ENCODE measurements around the gene EML6. TPM values are rescaled to one million over a fixed set of nuclear protein-coding genes. Genes with fewer than 3 reads are reported as not detected.

Gene EML6
- total RNA-seq, 1 experiment from 2014 or later, result 5.2 TPM

DNA sequence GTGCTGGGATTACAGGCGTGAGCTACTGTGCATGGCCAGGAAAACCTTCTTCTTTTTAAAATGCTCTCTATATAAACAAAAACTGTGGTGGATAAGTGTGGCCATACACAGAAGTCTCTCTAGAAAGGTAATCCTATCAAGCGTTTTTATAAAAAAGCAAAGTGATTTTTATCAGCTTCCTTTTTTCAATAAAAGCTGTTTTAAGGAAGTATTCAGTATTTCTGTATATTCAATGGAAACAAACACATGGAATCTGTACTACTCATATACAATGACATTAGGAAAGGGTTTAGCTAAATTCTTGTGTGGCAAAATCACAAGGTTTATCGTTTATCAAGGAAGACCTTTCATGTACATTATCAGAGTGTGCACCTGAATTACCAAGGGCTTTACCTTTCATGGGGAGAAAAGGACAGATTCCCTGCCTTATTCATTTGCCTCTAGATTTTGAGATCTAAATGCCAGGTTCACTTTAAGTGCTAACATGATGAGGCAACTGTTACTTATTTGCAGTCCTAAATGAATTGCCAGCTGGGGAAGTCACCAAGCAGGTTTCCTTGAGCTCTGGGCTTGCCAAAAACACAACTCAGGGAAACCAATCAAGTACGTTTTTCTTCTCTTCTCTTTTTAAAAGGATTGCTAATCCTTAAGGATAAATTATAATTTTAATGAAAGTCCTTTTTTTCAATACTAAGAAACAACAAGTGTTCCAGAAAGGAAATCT lies 256.0 kb downstream of the EML6 start:
- ChIA-PET POLR2A (no interaction called here), CTCF (interaction anchor here (0.6 to 1.7 kb wide), 3 partner anchors 28 to 498 kb away, joined by 3 to 7 read pairs (median 4); no protein-coding TSS in a partner anchor)
- H3K27ac Mint-ChIP-seq (ENCODE audit: unreplicated experiment), result no peak overlapping the region
- TF ChIP-seq, protein P1, sequence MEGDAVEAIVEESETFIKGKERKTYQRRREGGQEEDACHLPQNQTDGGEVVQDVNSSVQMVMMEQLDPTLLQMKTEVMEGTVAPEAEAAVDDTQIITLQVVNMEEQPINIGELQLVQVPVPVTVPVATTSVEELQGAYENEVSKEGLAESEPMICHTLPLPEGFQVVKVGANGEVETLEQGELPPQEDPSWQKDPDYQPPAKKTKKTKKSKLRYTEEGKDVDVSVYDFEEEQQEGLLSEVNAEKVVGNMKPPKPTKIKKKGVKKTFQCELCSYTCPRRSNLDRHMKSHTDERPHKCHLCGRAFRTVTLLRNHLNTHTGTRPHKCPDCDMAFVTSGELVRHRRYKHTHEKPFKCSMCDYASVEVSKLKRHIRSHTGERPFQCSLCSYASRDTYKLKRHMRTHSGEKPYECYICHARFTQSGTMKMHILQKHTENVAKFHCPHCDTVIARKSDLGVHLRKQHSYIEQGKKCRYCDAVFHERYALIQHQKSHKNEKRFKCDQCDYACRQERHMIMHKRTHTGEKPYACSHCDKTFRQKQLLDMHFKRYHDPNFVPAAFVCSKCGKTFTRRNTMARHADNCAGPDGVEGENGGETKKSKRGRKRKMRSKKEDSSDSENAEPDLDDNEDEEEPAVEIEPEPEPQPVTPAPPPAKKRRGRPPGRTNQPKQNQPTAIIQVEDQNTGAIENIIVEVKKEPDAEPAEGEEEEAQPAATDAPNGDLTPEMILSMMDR (IDR thresholded peaks at IDR 0.05; ENCODE audit: insufficient read depth in 1 of 2, low read depth in 1 of 2, low read length in 1 of 2, severe bottlenecking in 1 of 2, unreplicated experiment in 1 of 2), result no peak
- Histone ChIP-seq H3K9me3 (no peaks in the 10 kb centered on the region), H3K27me3 (replicated peaks; ENCODE audit: control insufficient read depth, insufficient read depth, low read length) (no peaks in the 10 kb centered on the region), H3K4me1 (no peaks in the 10 kb centered on the region), H3K36me3 (ENCODE audit: control insufficient read depth, insufficient read depth, low read length) (no peaks in the 10 kb centered on the region), H3K4me3 (ENCODE audit: low read depth, low read length) (no peak overlapping the region)
- intact Hi-C loops (cut with micrococcal nuclease; ENCODE audit: unreplicated experiment), result no loop called here
- BruUV-seq (replicated peaks), result no TSS peak
- H3K9me3 Mint-ChIP-seq (ENCODE audit: unreplicated experiment), result no peaks in the 10 kb centered on the region
- peaks cover 8% of the 10 kb centered on the region for H3K4me1 Mint-ChIP-seq (ENCODE audit: low read depth, unreplicated experiment)
- H3K4me3 Mint-ChIP-seq (ENCODE audit: unreplicated experiment), result no peak overlapping the region
- H3K36me3 Mint-ChIP-seq (ENCODE audit: insufficient read depth, unreplicated experiment), result peaks cover 58% of the 10 kb centered on the region
- H3K27me3 Mint-ChIP-seq (ENCODE audit: insufficient read depth, unreplicated experiment), result no peaks in the 10 kb centered on the region
- no peak for DNase-seq

DNA sequence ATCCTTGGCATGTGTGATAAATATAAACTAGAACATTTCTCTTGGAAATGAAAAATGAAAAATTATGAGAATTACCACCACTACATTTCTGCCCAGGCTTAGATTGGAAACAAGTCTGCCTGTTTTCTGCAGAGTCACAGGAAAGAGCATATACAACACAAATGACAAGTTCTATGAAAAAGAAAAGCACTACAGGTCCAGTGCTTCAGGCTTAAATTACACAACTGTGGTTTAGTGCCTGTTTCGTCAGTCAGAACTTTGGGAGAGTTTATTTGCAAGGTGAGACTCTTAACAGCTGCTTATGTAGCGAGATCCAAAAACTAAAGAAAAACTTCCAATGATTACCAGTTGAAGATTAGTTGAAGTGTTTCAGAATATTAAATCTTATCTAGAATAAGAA lies 257.9 kb downstream of the EML6 start:
- no peaks in the 10 kb centered on the region for H3K36me3 ChIP-seq (ENCODE audit: control insufficient read depth, insufficient read depth, low read length)
- ChIA-PET CTCF (no interaction called here), POLR2A (no interaction called here)
- no peaks in the 10 kb centered on the region for H3K4me1 ChIP-seq
- Mint-ChIP-seq H3K9me3 (ENCODE audit: unreplicated experiment) (no peaks in the 10 kb centered on the region), H3K27me3 (ENCODE audit: insufficient read depth, unreplicated experiment) (no peaks in the 10 kb centered on the region), H3K4me3 (ENCODE audit: unreplicated experiment) (no peak overlapping the region), H3K27ac (ENCODE audit: unreplicated experiment) (no peak overlapping the region), H3K4me1 (ENCODE audit: low read depth, unreplicated experiment) (peaks cover 8% of the 10 kb centered on the region), H3K36me3 (ENCODE audit: insufficient read depth, unreplicated experiment) (peaks cover 53% of the 10 kb centered on the region)
- no peak for DNase-seq
- no peak overlapping the region for H3K4me3 ChIP-seq (ENCODE audit: low read depth, low read length)
- TF ChIP-seq, protein P1 (IDR thresholded peaks at IDR 0.05; ENCODE audit: insufficient read depth in 1 of 2, low read depth in 1 of 2, low read length in 1 of 2, severe bottlenecking in 1 of 2, unreplicated experiment in 1 of 2), result no peak
- no TSS peak for BruUV-seq (replicated peaks)
- intact Hi-C loops (cut with micrococcal nuclease; ENCODE audit: unreplicated experiment), result no loop called here
- H3K9me3 ChIP-seq, result no peaks in the 10 kb centered on the region
- no peaks in the 10 kb centered on the region for H3K27me3 ChIP-seq (replicated peaks; ENCODE audit: control insufficient read depth, insufficient read depth, low read length)

DNA sequence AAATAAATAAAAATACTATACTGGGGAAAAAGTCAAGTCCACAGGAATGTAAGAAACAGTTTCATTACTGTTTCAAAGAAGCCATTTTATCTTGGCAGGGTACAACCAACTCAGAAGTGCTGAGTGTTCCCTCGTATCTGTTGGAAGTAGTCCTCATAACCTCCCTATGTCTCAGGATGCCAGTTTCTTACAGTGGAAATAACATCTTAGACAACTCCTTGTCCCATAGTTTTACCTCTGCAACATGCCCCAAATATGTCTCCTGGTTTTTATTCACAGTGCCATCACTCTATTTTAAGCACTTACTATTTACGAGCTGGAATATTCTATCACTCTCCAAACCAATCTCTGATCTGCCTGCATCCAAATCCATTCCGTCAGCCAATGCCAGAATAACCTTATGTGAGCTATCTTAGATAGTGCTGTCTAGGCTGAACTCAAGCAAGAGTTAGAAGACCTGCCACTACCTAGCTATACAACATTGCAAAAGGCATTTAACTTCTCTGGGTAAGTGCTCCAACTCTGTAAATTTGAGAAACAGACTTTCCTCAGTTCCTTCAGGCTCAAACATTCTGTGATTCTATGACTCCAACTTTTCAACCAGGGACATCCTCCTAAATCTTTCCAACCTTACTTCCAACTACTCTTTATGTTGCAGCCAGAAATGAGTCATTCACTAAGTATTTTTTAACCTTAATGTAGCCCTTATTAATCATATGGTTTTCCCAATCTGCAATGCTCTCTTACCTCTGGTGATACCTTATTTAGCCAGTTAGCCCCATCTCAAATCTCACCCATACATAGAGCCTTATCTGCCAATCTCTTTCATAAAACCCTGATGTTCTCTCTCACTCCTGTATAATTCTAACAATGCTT lies 260.1 kb downstream of the EML6 start:
- Histone ChIP-seq H3K4me3 (ENCODE audit: low read depth, low read length) (no peak overlapping the region), H3K9me3 (no peaks in the 10 kb centered on the region), H3K36me3 (ENCODE audit: control insufficient read depth, insufficient read depth, low read length) (no peaks in the 10 kb centered on the region), H3K4me1 (no peaks in the 10 kb centered on the region), H3K27me3 (replicated peaks; ENCODE audit: control insufficient read depth, insufficient read depth, low read length) (no peaks in the 10 kb centered on the region)
- TF ChIP-seq, protein P1 (IDR thresholded peaks at IDR 0.05; ENCODE audit: insufficient read depth in 1 of 2, low read depth in 1 of 2, low read length in 1 of 2, severe bottlenecking in 1 of 2, unreplicated experiment in 1 of 2), result no peak
- no peaks in the 10 kb centered on the region for H3K27me3 Mint-ChIP-seq (ENCODE audit: insufficient read depth, unreplicated experiment)
- H3K27ac Mint-ChIP-seq (ENCODE audit: unreplicated experiment), result no peak overlapping the region
- ChIA-PET POLR2A (no interaction called here), CTCF (no interaction called here)
- peaks cover 43% of the 10 kb centered on the region for H3K36me3 Mint-ChIP-seq (ENCODE audit: insufficient read depth, unreplicated experiment)
- H3K4me3 Mint-ChIP-seq (ENCODE audit: unreplicated experiment), result no peak overlapping the region
- intact Hi-C loops (cut with micrococcal nuclease; ENCODE audit: unreplicated experiment), result no loop called here
- peaks cover 8% of the 10 kb centered on the region for H3K4me1 Mint-ChIP-seq (ENCODE audit: low read depth, unreplicated experiment)
- H3K9me3 Mint-ChIP-seq (ENCODE audit: unreplicated experiment), result no peaks in the 10 kb centered on the region
- BruUV-seq (replicated peaks), result no TSS peak
- no peak for DNase-seq

Measured in Caco-2 (cell line).